ENCODE data around the gene ZMIZ2.
"Not testable (repeated sequence)": the region's sequence is repeated elsewhere in the genome, so short reads cannot be mapped to it uniquely, and the experiment has no call there.

The ZMIZ2 gene

GRCh38 chr7:44803828-44804519 is 55.3 kb downstream of the ZMIZ2 start:
- not testable (repeated sequence) for DNase-seq

DNA sequence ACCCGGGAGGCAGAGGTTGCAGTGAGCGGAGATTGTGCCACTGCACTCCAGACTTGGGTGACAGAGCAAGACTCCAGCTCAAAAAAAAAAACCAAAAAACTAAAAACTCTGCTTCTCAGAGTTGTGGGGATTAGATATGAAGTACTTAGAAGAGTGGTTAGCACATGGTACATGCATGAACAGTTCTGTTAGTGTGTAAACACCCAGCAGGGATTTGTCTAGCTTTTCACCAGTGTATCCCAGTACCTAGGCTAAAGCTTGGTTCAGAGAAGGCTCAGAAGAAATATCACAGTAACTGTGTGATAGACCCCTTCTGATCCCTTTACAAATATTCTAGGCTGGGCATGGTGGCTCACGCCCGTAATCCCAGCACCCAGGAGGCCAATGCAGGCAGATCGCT is 57.3 kb downstream of the ZMIZ2 start:
- no peak for DNase-seq

- no peak for DNase-seq
Measured at GRCh38 chr7:44808914-44809393, 60.3 kb downstream of the ZMIZ2 start.

DNA sequence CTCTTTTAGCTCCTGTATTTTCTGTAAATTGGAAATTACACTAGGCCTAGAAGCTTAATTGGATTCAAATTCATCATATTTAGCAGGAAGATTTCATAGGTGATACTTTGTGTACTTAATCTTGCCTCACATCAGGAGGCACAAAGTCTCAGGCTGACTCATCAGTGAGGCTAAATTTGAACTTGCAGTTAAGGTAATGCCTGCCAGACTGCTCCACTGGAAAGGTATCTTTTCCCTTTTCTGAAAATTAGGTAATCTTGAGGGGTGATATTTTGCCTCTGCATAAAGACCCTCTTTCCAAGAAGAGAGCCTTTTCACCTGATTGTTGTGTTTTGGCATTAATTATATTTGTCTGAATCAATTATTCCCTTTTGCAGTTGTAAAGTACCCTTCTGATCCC is 62.4 kb downstream of the ZMIZ2 start:
- no peak for DNase-seq

DNA sequence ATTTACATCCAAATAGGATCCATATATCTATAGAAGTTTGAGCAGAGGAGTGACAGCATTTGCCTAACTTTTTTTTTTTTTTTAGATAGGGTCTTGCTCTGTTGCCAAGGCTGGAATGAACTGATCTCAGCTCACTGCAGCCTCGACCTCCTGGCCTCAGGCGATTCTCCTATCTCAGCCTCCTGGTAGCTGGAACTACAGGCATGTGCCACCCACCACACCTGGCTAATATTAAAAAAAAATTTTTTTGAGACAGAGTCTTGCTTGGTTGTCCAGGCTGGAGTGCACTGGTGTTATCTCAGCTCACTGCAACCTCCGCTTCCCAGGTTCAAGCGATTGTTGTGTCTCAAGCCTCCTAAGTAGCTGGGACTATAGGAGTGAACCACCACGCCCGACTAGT is 62.9 kb downstream of the ZMIZ2 start:
- DNase-seq, result no peak

DNA sequence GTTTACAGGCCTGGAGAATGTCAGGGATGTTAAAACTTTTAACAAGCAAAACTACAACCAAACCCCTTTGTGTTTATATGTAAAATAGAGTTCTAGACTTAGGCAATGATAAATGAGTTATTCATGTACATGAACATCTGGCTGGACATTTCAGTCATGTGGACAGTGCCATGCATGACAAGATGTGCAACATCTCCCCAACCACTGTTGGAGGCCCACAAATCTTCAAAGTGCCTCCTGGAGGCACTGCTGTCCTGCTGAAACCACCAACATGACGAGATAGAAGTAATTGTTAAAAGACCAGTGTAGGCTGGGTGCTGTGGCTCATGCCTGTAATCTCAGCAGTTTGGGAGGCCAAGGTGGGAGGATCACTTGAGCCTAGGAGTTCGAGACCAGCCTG is 66.3 kb downstream of the ZMIZ2 start:
- DNase-seq, result peak; percentile 42

DNA sequence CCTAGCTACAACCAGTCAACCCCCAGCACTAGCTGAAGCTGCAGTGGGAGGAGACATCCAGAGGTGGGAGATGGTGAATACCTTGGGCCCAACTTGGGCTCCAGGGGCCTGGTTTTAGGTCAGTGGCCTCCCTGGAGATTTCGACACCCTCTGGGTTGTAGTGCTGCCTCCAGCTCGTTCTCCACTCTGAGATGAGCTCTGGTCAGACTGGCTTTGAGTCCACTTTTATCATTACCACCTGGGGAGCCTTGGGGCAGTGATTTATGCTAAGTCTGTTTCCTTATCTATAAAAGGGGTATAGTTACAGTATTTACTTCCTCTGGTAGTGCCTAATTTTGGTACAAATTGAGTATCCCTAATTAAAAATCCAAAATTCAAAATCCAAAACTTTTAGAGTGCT is 70.6 kb downstream of the ZMIZ2 start:
- no peak for DNase-seq

All from hematopoietic multipotent progenitor cell treated with erythropoietin and hydrocortisone succinate and interleukin-3 and kit ligand, for 8 days (in vitro differentiated cells).